ENCODE data around the gene ZNF181.

The ZNF181 gene

GRCh38 chr19:34766386-34766785, 32.3 kb downstream of the ZNF181 start:
- no peak overlapping the region for H3K23ac ChIP-seq (ENCODE audit: low read length)
- H4K5ac ChIP-seq (ENCODE audit: low read length) = no peak overlapping the region
- no peak overlapping the region for H2BK5ac ChIP-seq (ENCODE audit: low read length)
- H3K27me3 ChIP-seq (ENCODE audit: insufficient read depth, low read length, poor library complexity) = no peaks in the 10 kb centered on the region
- no peak overlapping the region for H2BK15ac ChIP-seq (replicated peaks; ENCODE audit: low read depth)
- H3K4me2 ChIP-seq (ENCODE audit: low read length) = no peak overlapping the region
- H2BK120ac ChIP-seq (ENCODE audit: low read depth, low read length) = no peak overlapping the region
- H3K27ac ChIP-seq (ENCODE audit: low read depth, low read length) = no peak overlapping the region
- H3K18ac ChIP-seq (ENCODE audit: low read length) = no peak overlapping the region
- no peak overlapping the region for H3K4ac ChIP-seq (ENCODE audit: low read depth, low read length)
- H4K8ac ChIP-seq (ENCODE audit: low read depth, low read length) = no peak overlapping the region
- no peak for DNase-seq
- no peak overlapping the region for H3K56ac ChIP-seq (ENCODE audit: low read length)
- H3K79me2 ChIP-seq (ENCODE audit: control insufficient read depth, insufficient read depth, low read length) = no peaks in the 10 kb centered on the region
- no peak overlapping the region for H2AK5ac ChIP-seq (ENCODE audit: low read length)
- H3K4me3 ChIP-seq (ENCODE audit: low read length) = no peak overlapping the region
- no peaks in the 10 kb centered on the region for H3K4me1 ChIP-seq (ENCODE audit: control insufficient read depth, low read depth, low read length)
- H3K9ac ChIP-seq (ENCODE audit: low read length) = no peak overlapping the region
- H3K36me3 ChIP-seq (ENCODE audit: control insufficient read depth, insufficient read depth, low read length) = peaks cover 2% of the 10 kb centered on the region
- no peaks in the 10 kb centered on the region for H3K79me1 ChIP-seq (ENCODE audit: low read length)
- WGBS (ENCODE audit: extremely low coverage, insufficient coverage, low lambda C conversion rate) = no CpG with 5 or more reads among the region's 2 CpGs

- Histone ChIP-seq H3K56ac (ENCODE audit: low read length) (no peak overlapping the region), H3K36me3 (ENCODE audit: control insufficient read depth, insufficient read depth, low read length) (peaks cover 2% of the 10 kb centered on the region), H3K4me2 (ENCODE audit: low read length) (no peak overlapping the region), H4K8ac (ENCODE audit: low read depth, low read length) (no peak overlapping the region), H3K9ac (ENCODE audit: low read length) (no peak overlapping the region), H3K4me1 (ENCODE audit: control insufficient read depth, low read depth, low read length) (peaks cover 3% of the 10 kb centered on the region), H3K23ac (ENCODE audit: low read length) (no peak overlapping the region), H3K4ac (ENCODE audit: low read depth, low read length) (no peak overlapping the region), H3K79me1 (ENCODE audit: low read length) (no peaks in the 10 kb centered on the region), H3K18ac (ENCODE audit: low read length) (no peak overlapping the region), H2AK5ac (ENCODE audit: low read length) (no peak overlapping the region), H2BK120ac (ENCODE audit: low read depth, low read length) (no peak overlapping the region), H4K5ac (ENCODE audit: low read length) (no peak overlapping the region), H3K79me2 (ENCODE audit: control insufficient read depth, insufficient read depth, low read length) (no peaks in the 10 kb centered on the region), H3K27ac (ENCODE audit: low read depth, low read length) (no peak overlapping the region), H2BK15ac (replicated peaks; ENCODE audit: low read depth) (no peak overlapping the region), H3K4me3 (ENCODE audit: low read length) (no peak overlapping the region), H2BK5ac (ENCODE audit: low read length) (no peak overlapping the region), H3K27me3 (ENCODE audit: insufficient read depth, low read length, poor library complexity) (no peaks in the 10 kb centered on the region)
- no CpG with 5 or more reads among the region's 3 CpGs for WGBS (ENCODE audit: extremely low coverage, insufficient coverage, low lambda C conversion rate)
- DNase-seq = no peak
These were observed 33.9 kb downstream of the ZNF181 start for GRCh38 chr19:34767951-34768350.

GRCh38 chr19:34772697-34773554, 38.9 kb downstream of the ZNF181 start, which contains the start of gene ZNF599:
ZNF599 (minus strand) TSS chr19:34773215; CDS start chr19:34772841, 374 bp downstream.
- DNase-seq = peak; percentile 94
- no peak within 1 kb of the TSS for H2BK5ac ChIP-seq (ENCODE audit: low read length)
- H3K4me3 ChIP-seq (ENCODE audit: low read length) = peak within 1 kb of the TSS; percentile 74
- no peak within 1 kb of the TSS for H3K4ac ChIP-seq (ENCODE audit: low read depth, low read length)
- H3K79me1 ChIP-seq (ENCODE audit: low read length) = no peaks in the 10 kb centered on the region
- WGBS (ENCODE audit: extremely low coverage, insufficient coverage, low lambda C conversion rate) = no CpG with 5 or more reads among the region's 69 CpGs
- H3K79me2 ChIP-seq (ENCODE audit: control insufficient read depth, insufficient read depth, low read length) = no peaks in the 10 kb centered on the region
- H3K27ac ChIP-seq (ENCODE audit: low read depth, low read length) = no peak within 1 kb of the TSS
- no peak within 1 kb of the TSS for H2BK120ac ChIP-seq (ENCODE audit: low read depth, low read length)
- peak within 1 kb of the TSS; percentile 2 for H3K18ac ChIP-seq (ENCODE audit: low read length)
- H2AK5ac ChIP-seq (ENCODE audit: low read length) = no peak within 1 kb of the TSS
- H4K5ac ChIP-seq (ENCODE audit: low read length) = no peak within 1 kb of the TSS
- no peak within 1 kb of the TSS for H2BK15ac ChIP-seq (replicated peaks; ENCODE audit: low read depth)
- no peak within 1 kb of the TSS for H3K23ac ChIP-seq (ENCODE audit: low read length)
- H3K56ac ChIP-seq (ENCODE audit: low read length) = peak within 1 kb of the TSS; percentile 86
- no peaks in the 10 kb centered on the region for H3K27me3 ChIP-seq (ENCODE audit: insufficient read depth, low read length, poor library complexity)
- peak within 1 kb of the TSS; percentile 79 for H3K9ac ChIP-seq (ENCODE audit: low read length)
- peaks cover 2% of the 10 kb centered on the region for H3K36me3 ChIP-seq (ENCODE audit: control insufficient read depth, insufficient read depth, low read length)
- H3K4me1 ChIP-seq (ENCODE audit: control insufficient read depth, low read depth, low read length) = peaks cover 3% of the 10 kb centered on the region
- peak within 1 kb of the TSS; percentile 66 for H3K4me2 ChIP-seq (ENCODE audit: low read length)
- H4K8ac ChIP-seq (ENCODE audit: low read depth, low read length) = no peak within 1 kb of the TSS

GRCh38 chr19:34773555-34773864, 39.5 kb downstream of the ZNF181 start:
- Histone ChIP-seq H2BK5ac (ENCODE audit: low read length) (no peak overlapping the region), H3K79me2 (ENCODE audit: control insufficient read depth, insufficient read depth, low read length) (no peaks in the 10 kb centered on the region), H3K36me3 (ENCODE audit: control insufficient read depth, insufficient read depth, low read length) (no peaks in the 10 kb centered on the region), H3K4me2 (ENCODE audit: low read length) (no peak overlapping the region), H3K4me1 (ENCODE audit: control insufficient read depth, low read depth, low read length) (peaks cover 3% of the 10 kb centered on the region), H3K27me3 (ENCODE audit: insufficient read depth, low read length, poor library complexity) (no peaks in the 10 kb centered on the region), H2AK5ac (ENCODE audit: low read length) (no peak overlapping the region), H3K23ac (ENCODE audit: low read length) (no peak overlapping the region), H2BK15ac (replicated peaks; ENCODE audit: low read depth) (no peak overlapping the region), H4K8ac (ENCODE audit: low read depth, low read length) (no peak overlapping the region), H2BK120ac (ENCODE audit: low read depth, low read length) (no peak overlapping the region), H3K27ac (ENCODE audit: low read depth, low read length) (no peak overlapping the region), H3K18ac (ENCODE audit: low read length) (no peak overlapping the region), H3K9ac (ENCODE audit: low read length) (no peak overlapping the region), H4K5ac (ENCODE audit: low read length) (no peak overlapping the region), H3K4ac (ENCODE audit: low read depth, low read length) (no peak overlapping the region), H3K79me1 (ENCODE audit: low read length) (no peaks in the 10 kb centered on the region), H3K56ac (ENCODE audit: low read length) (no peak overlapping the region), H3K4me3 (ENCODE audit: low read length) (no peak overlapping the region)
- DNase-seq = no peak
- WGBS (ENCODE audit: extremely low coverage, insufficient coverage, low lambda C conversion rate) = no CpG with 5 or more reads among the region's 2 CpGs

- H3K27ac ChIP-seq (ENCODE audit: low read depth, low read length) = no peak overlapping the region
- no peak overlapping the region for H4K8ac ChIP-seq (ENCODE audit: low read depth, low read length)
- H2BK15ac ChIP-seq (replicated peaks; ENCODE audit: low read depth) = no peak overlapping the region
- no peak overlapping the region for H3K4ac ChIP-seq (ENCODE audit: low read depth, low read length)
- H3K56ac ChIP-seq (ENCODE audit: low read length) = no peak overlapping the region
- DNase-seq = no peak
- H3K27me3 ChIP-seq (ENCODE audit: insufficient read depth, low read length, poor library complexity) = no peaks in the 10 kb centered on the region
- no peak overlapping the region for H2BK5ac ChIP-seq (ENCODE audit: low read length)
- no peak overlapping the region for H3K4me3 ChIP-seq (ENCODE audit: low read length)
- no peak overlapping the region for H2AK5ac ChIP-seq (ENCODE audit: low read length)
- no peaks in the 10 kb centered on the region for H3K79me1 ChIP-seq (ENCODE audit: low read length)
- no peak overlapping the region for H3K18ac ChIP-seq (ENCODE audit: low read length)
- peaks cover 3% of the 10 kb centered on the region for H3K4me1 ChIP-seq (ENCODE audit: control insufficient read depth, low read depth, low read length)
- no peak overlapping the region for H2BK120ac ChIP-seq (ENCODE audit: low read depth, low read length)
- no peak overlapping the region for H4K5ac ChIP-seq (ENCODE audit: low read length)
- no peak overlapping the region for H3K9ac ChIP-seq (ENCODE audit: low read length)
- WGBS (ENCODE audit: extremely low coverage, insufficient coverage, low lambda C conversion rate) = no CpG with 5 or more reads among the region's 2 CpGs
- no peaks in the 10 kb centered on the region for H3K79me2 ChIP-seq (ENCODE audit: control insufficient read depth, insufficient read depth, low read length)
- no peak overlapping the region for H3K23ac ChIP-seq (ENCODE audit: low read length)
- H3K4me2 ChIP-seq (ENCODE audit: low read length) = no peak overlapping the region
- H3K36me3 ChIP-seq (ENCODE audit: control insufficient read depth, insufficient read depth, low read length) = no peaks in the 10 kb centered on the region
These were observed 40.8 kb downstream of the ZNF181 start for GRCh38 chr19:34774857-34775256.

GRCh38 chr19:34778342-34778741, 44.3 kb downstream of the ZNF181 start:
- H3K18ac ChIP-seq (ENCODE audit: low read length) = no peak overlapping the region
- no peak overlapping the region for H3K4me2 ChIP-seq (ENCODE audit: low read length)
- H2BK120ac ChIP-seq (ENCODE audit: low read depth, low read length) = no peak overlapping the region
- no peak overlapping the region for H3K23ac ChIP-seq (ENCODE audit: low read length)
- no peak overlapping the region for H3K27ac ChIP-seq (ENCODE audit: low read depth, low read length)
- no peak overlapping the region for H3K9ac ChIP-seq (ENCODE audit: low read length)
- H2BK5ac ChIP-seq (ENCODE audit: low read length) = no peak overlapping the region
- no peak overlapping the region for H2AK5ac ChIP-seq (ENCODE audit: low read length)
- no peaks in the 10 kb centered on the region for H3K79me2 ChIP-seq (ENCODE audit: control insufficient read depth, insufficient read depth, low read length)
- DNase-seq = no peak
- WGBS (ENCODE audit: extremely low coverage, insufficient coverage, low lambda C conversion rate) = no CpG with 5 or more reads among the region's 2 CpGs
- H3K4ac ChIP-seq (ENCODE audit: low read depth, low read length) = no peak overlapping the region
- no peak overlapping the region for H3K4me3 ChIP-seq (ENCODE audit: low read length)
- H3K79me1 ChIP-seq (ENCODE audit: low read length) = no peaks in the 10 kb centered on the region
- H3K27me3 ChIP-seq (ENCODE audit: insufficient read depth, low read length, poor library complexity) = no peaks in the 10 kb centered on the region
- H3K36me3 ChIP-seq (ENCODE audit: control insufficient read depth, insufficient read depth, low read length) = no peaks in the 10 kb centered on the region
- no peak overlapping the region for H4K8ac ChIP-seq (ENCODE audit: low read depth, low read length)
- no peaks in the 10 kb centered on the region for H3K4me1 ChIP-seq (ENCODE audit: control insufficient read depth, low read depth, low read length)
- H4K5ac ChIP-seq (ENCODE audit: low read length) = no peak overlapping the region
- no peak overlapping the region for H3K56ac ChIP-seq (ENCODE audit: low read length)
- no peak overlapping the region for H2BK15ac ChIP-seq (replicated peaks; ENCODE audit: low read depth)
